ENCODE results near the gene ST6GALNAC1. TPM values are rescaled to one million over a fixed set of nuclear protein-coding genes. Genes with fewer than 3 reads are reported as not detected.

ST6GALNAC1 gene
- polyA plus RNA-seq, 1 donor, result 0.70 TPM

DNA sequence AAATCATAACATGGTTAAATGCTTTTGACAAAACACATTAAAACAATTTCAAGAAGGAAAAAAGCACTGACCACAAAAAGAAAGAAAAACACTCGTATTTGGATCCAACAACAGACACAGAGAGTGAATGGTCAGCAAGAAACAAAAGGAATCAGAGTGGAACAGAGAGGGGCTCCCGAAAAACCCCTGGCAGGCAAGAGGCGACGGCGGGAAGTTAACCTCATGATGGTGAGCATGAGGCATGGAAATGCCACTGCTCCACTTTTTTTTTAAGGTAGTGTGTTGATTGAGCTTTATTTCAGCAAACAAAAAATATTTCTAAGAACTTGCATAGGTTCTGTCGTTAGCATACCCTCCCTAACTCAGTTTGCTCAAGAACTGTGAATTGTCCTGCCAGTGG is 32.1 kb upstream of the ST6GALNAC1 start:
- no peak for DNase-seq (ENCODE audit: low read depth)

DNA sequence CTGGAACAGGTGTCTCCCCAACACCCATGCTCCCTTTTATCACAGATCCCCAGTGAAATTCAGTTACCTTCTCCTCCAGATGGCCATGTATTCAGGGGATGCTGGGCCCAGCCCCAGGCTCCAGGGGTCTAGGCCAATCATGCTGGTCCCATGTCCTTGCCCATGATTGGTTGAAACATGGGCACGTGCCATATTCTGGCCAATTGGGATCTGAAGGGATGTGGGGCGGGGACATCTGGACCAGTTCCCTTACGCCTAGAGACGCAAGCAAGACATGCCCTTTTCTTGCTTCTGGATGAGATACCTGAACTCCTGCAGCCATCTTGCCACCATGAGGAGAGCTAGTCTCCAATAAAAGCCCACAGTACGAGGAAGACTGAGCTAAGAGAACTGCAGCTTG is 31.0 kb upstream of the ST6GALNAC1 start:
- no peak for DNase-seq (ENCODE audit: low read depth)

DNA sequence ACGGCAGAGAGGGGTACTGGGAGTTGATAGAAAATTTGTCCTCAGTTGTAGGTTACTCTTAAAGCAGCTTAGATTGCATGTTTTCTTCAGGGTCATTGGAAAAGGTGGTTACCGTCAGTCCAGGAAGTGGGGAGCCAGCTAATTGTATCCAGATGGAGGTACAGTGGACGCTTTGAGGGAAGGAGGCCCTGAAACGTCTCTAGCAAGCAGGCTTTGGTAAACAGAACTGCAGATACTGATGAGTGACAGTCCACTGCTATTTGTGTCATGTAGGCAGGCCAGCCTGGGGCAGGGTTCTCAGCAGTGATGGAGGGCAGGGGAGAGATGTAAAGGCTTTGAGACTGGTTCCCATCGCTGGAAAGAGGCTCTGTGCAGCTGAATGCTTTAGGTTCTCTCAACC is 30.2 kb upstream of the ST6GALNAC1 start:
- DNase-seq (ENCODE audit: low read depth), result no peak

DNA sequence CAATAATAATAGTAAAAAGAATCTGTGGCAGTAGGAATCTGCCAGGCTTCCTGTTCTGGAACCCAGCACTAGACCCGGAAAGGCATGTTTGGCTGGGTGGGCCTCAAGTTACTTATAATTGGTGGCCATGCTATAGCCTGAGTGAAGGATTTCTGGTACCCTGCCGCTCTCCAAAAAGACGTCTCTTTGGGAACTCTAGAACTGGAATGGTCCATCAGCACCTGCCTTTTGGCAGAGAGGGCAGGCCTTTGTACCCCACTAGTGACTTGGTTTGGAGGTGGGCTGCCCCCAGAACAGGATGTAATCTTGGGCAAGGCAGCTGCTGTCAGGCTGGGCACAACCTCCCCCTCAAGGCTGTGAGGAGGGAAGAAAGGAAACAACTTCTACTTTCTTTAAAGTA is 29.3 kb upstream of the ST6GALNAC1 start:
- DNase-seq (ENCODE audit: low read depth), result no peak

DNA sequence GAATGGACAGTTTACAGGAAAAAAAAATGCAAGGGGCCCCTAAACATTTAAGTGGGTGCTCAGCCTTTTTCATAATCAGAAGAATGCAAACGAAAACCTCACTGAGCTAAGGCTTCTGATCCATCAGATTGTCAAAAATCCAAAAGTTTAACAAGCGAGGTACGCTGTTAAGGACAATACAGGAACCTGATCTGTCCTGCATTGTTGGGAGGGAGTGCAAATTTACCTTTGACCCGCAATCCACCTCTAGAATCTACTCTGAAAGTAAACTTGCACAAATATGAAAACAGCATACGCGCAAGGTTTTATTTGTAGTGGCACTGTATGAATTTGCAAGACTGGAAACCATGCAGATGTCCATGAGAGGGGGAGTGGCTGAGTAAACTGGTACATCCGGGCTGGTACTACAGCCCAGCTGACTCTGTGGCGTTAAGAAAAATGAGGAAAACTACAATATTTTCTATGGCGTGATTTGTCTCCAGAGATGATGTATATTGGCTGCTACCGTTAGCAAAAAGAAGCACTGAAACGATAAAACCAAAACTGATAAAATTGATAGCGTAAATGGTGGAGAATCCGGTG is 28.8 kb upstream of the ST6GALNAC1 start:
- DNase-seq (ENCODE audit: low read depth), result no peak

DNA sequence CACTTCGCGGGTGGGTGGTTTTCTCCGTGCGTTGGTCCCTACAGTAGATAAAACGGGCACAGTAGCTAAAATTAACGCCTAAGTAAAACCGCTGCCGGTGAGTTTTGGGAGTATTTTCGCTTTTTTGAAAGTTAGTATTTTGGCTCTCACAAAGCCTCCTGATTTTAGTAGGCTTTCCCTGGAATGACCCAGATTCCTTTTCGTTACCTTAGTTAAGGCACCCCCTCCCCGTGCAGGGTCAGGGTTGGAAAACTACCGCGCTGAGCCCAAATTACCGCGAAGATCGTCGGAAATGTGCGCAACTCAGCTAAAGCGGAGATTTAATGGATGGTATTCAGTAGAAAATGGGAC is 28.3 kb upstream of the ST6GALNAC1 start:
- DNase-seq (ENCODE audit: low read depth), result no peak

DNA sequence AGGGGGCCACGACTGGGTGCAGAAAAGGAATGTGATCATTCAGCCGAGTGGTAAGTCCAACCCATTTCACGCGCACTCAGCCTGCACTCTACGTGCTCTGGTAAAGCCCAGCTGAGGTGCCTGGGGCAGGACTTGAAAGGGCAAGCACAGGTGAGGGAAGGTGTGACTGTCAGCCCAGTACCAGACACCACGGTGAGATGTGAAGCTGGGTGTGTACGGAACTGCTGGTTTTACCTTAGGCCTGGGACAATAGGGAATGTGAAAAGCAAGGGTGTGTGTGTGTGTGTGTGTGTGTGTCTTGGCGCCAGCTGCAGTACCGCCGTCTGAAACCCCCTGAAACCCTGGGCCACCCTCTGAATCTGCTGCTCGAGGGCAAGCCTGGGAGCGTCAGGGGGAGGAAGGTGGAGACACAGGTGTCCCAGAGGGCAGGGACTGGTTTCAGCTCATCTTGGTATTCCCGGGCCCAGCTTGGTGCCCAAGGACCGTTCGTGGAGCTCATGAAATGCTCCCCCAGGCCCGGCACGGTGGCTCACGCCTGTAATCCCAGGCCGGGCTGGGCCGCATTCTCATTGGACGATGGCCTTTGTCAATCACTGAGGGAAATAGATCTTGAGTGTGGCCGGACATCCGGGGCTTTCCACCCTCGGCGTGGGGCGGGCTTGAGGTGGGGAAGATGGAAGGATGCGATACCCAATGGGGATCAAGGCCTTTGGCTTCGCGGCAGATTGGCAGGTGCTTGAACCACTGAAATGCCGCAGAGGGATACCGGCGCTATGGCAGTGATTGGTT is 27.8 kb upstream of the ST6GALNAC1 start:
- peak; percentile 100 for DNase-seq (ENCODE audit: low read depth)

DNA sequence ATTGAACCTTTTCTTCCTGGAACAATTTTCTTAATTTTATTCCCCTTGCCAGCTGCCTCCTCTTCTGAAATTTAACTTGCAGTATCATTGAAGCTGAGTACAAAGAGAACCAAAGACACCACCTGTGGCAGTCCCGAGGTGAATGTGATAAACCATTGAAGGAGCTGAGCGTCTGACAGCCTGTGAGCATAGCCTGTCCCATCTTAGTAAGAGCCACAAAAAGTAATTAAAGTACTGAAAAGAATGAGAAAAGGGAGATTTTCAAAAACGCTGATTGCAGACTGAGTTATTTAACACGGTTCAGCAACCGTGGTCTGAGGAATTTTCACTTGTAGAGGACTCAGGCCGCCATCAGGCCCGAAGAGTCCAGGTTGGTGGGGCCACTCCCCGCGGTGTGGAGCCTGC is 27.2 kb upstream of the ST6GALNAC1 start:
- DNase-seq (ENCODE audit: low read depth), result no peak

DNA sequence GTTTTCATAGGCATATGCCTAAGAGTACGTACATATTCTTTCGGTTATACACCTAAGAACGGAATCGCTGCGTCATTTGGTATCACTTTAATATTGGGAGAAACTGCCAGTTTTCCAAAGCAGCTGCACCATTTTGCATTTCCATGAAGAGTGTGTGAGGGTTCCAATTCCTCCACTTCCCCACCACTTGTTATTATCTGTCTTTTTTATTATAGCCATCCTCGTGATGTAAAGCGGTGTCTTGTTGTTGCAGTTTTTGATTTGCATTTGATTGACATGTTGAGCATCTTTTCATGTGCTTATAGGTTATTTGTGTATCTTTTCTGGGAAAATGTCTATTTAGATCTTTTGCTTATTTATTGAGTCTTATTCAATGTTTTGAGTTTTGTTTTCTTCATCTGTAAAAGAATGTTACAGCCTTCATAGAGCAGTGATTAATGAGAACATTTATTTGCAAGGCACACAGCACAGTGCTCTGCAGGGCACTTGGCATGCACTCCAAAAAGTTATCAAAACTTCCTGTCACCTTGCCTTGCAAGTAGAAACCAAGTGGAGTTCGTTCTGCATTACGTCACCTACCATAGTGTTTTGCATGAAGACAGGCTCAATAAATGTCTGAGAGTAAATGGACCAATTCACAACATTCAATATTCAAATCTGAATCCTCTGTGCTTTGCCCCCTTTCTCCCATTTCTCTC is 26.6 kb upstream of the ST6GALNAC1 start:
- DNase-seq (ENCODE audit: low read depth), result no peak

DNA sequence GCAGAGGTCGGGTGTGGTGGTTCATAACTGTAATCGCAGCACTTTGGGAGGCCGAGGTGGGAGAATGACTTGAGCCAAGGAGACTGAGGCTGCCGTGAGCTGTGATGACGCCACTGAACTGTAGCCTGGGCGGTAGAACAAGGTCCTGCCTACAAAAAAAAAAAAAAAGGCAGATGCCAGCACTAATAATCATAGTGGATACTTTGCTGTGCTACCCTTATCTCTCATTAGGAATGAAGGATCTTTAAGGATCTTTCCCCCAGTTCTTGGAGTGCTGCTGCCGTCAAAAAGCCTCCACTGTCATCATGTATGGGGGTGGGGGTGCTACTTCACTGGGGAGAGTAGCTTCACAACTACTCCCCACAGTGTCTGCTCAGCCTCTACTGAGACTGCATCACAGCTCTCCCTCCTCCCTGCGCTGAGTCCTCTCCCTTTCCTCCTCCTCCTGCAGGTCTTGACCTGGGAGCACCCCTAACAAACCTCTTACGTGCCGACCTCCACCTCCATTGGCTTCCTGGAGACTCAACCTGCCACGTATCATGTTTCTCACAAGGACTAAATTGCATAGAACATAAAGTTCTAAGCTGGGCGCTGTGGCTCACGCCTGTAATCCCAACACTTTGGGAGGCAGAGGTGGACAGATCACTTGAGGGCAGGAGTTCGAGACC is 24.4 kb upstream of the ST6GALNAC1 start:
- DNase-seq (ENCODE audit: low read depth), result no peak

DNA sequence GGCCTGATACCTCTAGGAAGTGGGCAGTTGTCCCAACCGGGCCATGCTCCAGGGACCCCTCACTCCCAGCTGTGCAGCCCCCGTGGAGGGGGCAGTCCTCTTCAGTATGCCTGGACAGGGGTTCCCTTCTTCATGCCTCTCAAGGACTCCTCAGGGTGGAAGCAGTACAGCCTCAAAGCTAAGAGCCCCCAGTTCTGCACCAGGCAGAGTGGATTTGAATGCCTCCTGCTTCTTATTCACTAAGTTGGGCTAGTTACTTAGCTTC is 23.9 kb upstream of the ST6GALNAC1 start:
- no peak for DNase-seq (ENCODE audit: low read depth)

DNA sequence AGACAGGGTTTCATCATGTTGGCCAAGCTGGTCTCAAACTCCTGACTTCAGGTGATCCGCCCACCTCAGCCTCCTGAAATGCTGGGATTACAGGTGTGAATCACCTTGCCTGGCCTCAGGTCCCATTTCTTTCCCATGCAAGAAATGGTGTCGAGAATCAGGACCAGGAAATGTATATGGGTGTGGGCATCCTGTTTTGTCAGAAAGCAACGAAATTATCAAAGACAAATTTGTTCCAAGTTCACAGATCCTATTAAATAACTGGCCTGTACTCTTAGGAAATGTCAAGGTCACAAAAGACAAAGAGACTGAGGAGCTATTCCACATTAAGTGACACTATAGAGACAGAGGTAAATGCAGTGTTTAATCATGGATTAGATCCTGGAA is 17.1 kb upstream of the ST6GALNAC1 start:
- no peak for DNase-seq (ENCODE audit: low read depth)

DNA sequence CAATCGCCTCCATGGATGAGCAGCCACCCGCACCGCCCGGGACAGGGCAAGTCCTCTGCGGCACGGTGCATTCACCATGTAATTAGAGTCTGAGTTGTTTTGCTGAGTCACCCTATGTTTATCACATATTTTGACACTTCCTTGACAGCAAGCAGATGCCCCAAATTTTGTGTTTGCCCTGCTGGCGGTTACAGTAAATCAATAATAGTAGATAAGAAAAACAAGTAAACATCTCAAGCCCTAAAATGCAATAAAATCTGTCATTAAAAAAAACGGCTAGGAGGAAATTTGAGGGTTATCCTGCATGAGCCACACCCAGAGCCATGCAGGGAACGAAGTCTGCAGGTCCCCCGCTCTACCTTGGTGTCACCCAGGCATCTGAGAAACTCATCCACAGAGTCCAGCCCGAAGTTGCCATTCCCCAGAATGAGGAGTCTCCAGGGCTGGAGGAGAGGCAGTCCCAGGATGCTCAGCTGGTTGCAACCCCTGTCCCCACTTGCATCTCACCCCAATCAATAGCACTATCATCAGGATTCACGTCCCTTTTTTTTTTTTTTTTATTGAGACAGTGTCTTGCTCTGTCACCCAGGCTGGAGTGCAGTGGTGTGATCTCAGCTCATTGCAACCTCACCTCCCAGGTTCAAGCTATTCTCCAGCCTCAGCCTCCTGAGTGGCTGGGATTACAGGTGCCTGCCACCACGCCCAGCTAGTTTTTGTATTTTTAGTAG is 16.5 kb upstream of the ST6GALNAC1 start:
- DNase-seq (ENCODE audit: low read depth), result no peak

DNA sequence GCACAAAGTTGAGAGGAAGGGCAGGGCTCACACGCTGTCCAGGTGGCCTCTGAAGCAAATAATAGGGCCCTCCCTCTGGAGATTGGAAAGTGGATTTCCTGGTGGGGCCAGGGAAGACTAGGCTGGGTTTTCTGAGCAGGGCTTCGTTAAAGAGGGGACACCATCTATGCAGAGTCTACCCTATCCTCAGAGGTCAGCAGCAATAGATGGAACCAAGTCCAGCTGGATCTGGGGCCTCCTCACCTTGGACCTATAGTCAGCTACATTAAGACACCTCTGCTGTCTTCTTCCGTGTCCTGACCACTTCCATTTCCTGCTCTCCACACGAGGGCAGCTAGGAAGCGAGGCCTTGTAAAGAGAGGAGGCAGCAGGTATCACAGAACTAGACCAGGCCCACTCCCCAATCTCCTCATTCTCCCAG is 14.7 kb upstream of the ST6GALNAC1 start:
- DNase-seq (ENCODE audit: low read depth), result no peak

DNA sequence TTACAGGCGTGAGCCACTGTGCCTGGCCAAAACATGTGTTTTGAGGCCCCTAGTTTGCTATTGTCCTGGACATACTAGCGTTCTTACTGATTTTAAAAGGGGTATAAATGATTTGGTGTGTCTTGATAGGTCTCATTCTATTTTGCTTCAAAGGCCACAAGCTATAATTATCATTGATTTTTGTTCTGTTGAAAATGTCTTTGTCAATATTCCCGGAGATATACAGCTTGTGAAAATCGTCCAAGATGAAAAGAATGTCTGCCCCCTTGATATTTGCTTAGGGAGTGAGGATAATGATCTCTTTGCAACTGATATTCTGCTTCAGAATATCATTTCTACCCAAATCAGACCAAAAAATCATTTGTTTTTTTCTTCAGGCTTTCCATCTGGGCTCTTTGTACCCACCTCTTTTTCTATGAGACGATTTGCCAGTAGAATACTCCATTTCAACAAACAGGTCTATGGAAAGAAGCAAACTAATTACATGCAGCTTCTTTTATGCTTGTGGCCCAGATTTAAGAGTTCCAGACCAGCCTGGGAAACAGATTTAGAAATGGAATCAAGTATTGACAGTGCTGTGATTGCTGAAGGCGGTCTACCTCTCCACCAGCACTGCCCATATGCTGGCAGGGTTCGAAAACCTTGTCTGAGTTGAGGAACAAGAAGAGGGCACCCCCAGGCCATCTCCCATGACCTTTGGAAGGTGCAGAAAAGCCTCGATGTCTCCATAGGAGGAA is 14.1 kb upstream of the ST6GALNAC1 start:
- DNase-seq (ENCODE audit: low read depth), result no peak

DNA sequence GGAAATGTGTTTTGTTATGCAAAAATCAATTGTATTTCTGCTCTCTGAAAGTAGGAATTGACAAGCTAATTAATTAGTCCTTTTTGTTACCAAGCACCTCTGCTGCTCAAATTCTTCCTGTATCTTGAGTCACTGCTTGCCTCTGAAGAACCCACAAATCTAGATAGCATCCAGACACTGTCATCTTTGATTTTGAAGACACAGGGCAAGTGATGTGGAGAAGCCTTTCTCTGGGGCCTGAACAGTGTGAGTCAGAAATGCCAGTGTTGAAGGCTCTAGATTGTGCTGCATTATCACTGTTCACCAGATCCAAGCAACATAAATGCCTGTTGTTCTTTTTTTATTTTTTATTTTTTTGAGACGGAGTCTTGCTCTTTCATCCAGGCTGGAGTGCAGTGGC is 10.9 kb upstream of the ST6GALNAC1 start:
- no peak for DNase-seq (ENCODE audit: low read depth)

DNA sequence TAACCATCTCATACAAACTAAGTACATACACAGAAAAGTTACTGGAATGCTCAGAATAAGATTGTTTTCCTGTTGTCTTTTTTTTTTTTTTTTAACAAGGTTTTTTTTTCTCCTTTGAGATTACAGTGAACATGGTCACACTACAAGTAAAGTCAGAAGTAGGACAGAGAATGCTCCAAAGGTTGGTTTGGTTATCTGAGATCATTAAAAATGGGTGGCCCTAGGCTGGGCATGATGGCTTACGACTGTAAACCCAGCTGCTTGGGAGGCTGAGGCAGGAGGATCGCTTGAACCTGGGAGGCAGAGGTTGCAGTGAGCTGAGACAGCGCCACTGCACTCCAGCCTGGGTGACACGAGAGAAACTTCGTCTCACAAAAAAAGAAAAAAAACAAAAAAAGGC is 6.9 kb upstream of the ST6GALNAC1 start:
- DNase-seq (ENCODE audit: low read depth), result no peak

DNA sequence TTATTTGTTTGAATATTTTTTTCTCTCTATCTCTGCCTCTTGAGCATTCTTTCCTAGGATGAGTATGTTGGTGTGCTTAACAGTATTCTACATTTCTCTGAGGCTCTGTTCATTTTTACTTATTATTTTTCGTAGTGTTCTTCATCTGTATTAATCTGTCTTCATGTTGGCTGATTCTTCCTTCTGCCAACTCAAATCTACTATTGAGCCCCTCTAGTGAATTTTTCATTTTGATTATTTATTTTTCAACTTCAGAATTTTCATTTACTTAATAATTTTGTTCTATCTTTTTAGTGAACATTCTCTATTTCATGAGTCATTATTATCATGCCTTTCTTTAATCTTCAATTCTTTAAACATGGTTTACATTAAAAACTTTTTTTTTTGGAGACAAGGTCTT is 3.2 kb upstream of the ST6GALNAC1 start:
- DNase-seq (ENCODE audit: low read depth), result no peak

DNA sequence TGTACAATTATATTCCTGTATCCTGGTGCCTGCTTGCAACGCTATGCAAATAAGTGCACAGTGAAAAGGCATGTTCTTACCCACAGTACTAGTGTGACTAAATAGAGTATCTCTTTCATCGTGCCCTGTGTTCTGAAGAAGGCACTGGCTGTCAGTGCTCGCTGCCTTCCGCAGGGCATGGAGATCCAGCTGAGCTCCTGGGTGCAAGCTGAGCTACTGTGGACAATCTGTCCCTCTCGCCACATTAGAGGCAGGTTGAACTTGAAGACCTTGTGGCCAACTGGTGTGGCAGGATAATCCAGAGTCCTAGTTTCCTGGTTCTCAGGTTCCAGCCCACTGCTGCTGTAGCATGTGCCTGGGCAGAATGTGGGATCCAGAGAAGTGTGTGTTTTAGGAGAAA is 1.9 kb upstream of the ST6GALNAC1 start:
- no peak for DNase-seq (ENCODE audit: low read depth)

DNA sequence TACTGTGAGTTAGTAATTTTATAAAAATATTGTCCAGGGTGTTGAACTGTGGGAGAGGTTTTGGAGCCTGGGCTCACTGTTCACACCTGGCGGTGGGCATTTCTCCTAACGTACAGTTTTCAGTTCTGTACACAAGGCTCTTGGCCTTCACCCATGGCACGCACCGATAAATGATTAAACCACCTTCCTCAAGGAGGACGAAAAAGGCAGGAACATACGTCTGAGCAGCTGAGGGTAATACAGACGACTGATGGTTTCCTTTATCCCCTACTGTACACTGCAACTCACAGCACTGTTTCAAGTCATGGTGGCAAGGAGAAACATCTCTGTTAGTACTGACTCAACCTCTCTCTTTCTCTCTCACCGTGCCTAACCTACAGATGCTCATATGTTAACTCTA is 1.4 kb upstream of the ST6GALNAC1 start:
- no peak for DNase-seq (ENCODE audit: low read depth)

DNA sequence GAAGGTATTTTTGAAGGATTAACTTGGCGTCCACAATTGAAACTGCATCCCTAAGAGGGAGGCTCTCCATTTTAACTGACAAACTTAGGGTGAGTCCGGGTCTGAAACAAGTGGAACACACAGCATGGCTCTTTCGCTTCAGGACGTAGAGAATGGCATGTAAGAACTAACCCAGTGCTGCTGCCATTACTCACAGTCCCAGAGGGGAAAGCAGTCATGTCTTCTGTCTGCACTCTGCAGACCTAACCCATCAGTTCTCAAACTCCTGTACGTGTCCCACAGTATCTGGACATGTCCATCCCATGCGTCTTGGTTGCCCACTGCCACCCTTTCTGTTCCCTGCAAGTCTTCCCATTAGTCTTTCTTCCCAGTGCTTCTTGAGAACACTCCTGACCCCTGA is 563 bp downstream of the ST6GALNAC1 start:
- DNase-seq (ENCODE audit: low read depth), result no peak

Data from forelimb muscle (tissue), 1 donor.